CD4-positive, alpha-beta memory T cell (primary cell): Measurements from ENCODE around the gene EPC2. TPM values are rescaled to one million over a fixed set of nuclear protein-coding genes. Genes with fewer than 3 reads are reported as not detected.
"Not testable (repeated sequence)": the region's sequence is repeated elsewhere in the genome, so short reads cannot be mapped to it uniquely, and the experiment has no call there.

Experiments used
- CTCF ChIA-PET: fragments of 350-600 bp; sonication (Branson Sonifier 250); formaldehyde crosslinking; loops from one replicate; lab custom pipeline; 2021; ENCODE audit warnings: inconsistent platforms; ENCODE audit not compliant: partially characterized antibody; lab: Charles Lee
- POLR2A ChIA-PET: fragments of 350-600 bp; sonication (Branson Sonifier 250); formaldehyde crosslinking; loops from one replicate; lab custom pipeline; 2021; ENCODE audit not compliant: partially characterized antibody; lab: Charles Lee
- DNase-seq, 5 donors: peaks; one replicate each; pipeline versions ENCODE4 v3.0.0 to v3.0.0-alpha.2; 2020 to 2022; ENCODE audit warnings: mixed read lengths in 1 of 5
- H3K27ac ChIP-seq: one replicate; pipeline ENCODE4 v1.7.0; 2013; ENCODE audit warnings: low read depth, low read length
- H3K27me3 ChIP-seq: 2 replicates; pipeline ENCODE4 v1.7.0; 2013; ENCODE audit warnings: mild to moderate bottlenecking, low read length, moderate library complexity; ENCODE audit not compliant: insufficient read depth
- H3K36me3 ChIP-seq: 2 replicates; pipeline ENCODE4 v1.7.0; 2013; ENCODE audit warnings: mild to moderate bottlenecking, low read length, moderate library complexity; ENCODE audit not compliant: insufficient read depth
- H3K4me1 ChIP-seq: 2 replicates; pipeline ENCODE4 v1.7.0; 2013; ENCODE audit warnings: mild to moderate bottlenecking, low read length, moderate library complexity; ENCODE audit not compliant: insufficient read depth
- H3K4me3 ChIP-seq, 2 donors: one replicate each; pipeline ENCODE4 v1.7.0; 2013; ENCODE audit warnings: low read length in 2 of 2, mild to moderate bottlenecking in 1 of 2
- H3K9me3 ChIP-seq, 2 donors: one replicate each; pipeline ENCODE4 v1.7.0; 2013; ENCODE audit warnings: low read length in 2 of 2, control low read depth in 1 of 2; ENCODE audit not compliant: control insufficient read depth in 1 of 2
- H3K27ac Mint-ChIP-seq, 7 donors: one replicate each; pipeline ENCODE4 v1.8.0; 2020 to 2021; ENCODE audit warnings: mixed read lengths in 7 of 7, mild to moderate bottlenecking in 6 of 7, inconsistent platforms in 3 of 7, moderate library complexity in 3 of 7
- H3K27me3 Mint-ChIP-seq, 2 donors: one replicate each; pipeline ENCODE4 v1.8.0; 2020 to 2021; ENCODE audit warnings: mixed read lengths in 2 of 2
- H3K36me3 Mint-ChIP-seq, 2 donors: one replicate each; pipeline ENCODE4 v1.8.0; 2020 to 2021; ENCODE audit warnings: mixed read lengths in 2 of 2, inconsistent platforms in 1 of 2, mild to moderate bottlenecking in 1 of 2
- H3K4me1 Mint-ChIP-seq, 4 donors: one replicate each; pipeline ENCODE4 v1.8.0; 2020 to 2021; ENCODE audit warnings: mixed read lengths in 4 of 4, mild to moderate bottlenecking in 1 of 4
- H3K4me3 Mint-ChIP-seq, 8 donors: one replicate each; pipeline ENCODE4 v1.8.0; 2020 to 2021; ENCODE audit warnings: mixed read lengths in 8 of 8, mild to moderate bottlenecking in 7 of 8, moderate library complexity in 6 of 8, inconsistent platforms in 3 of 8
- H3K9me3 Mint-ChIP-seq, 8 donors: one replicate each; pipeline ENCODE4 v1.8.0; 2020 to 2021; ENCODE audit warnings: mixed read lengths in 8 of 8, mild to moderate bottlenecking in 5 of 8, inconsistent platforms in 3 of 8, moderate library complexity in 1 of 8
- intact Hi-C: fragments of 100-400 bp; cut with micrococcal nuclease; formaldehyde crosslinking; loops from one replicate; pipeline ENCODE4 v1.15.1; 2023
- polyA plus RNA-seq, 2 donors: library from polyadenylated mRNA; unstranded; fragments of 300-500 nt; fragmentation: Illumina TruSeq; gene quantifications; one replicate each; pipeline ENCODE4 v1.2.3, GENCODE V29; 2021
- total RNA-seq, 2 experiments: library from RNA; stranded (reverse); gene quantifications; one replicate each; pipeline ENCODE4 v1.2.3, GENCODE V29; 2021

EPC2 gene
- total and polyA plus RNA-seq, 4 experiments from 2014 or later = 1.4 to 77.9 (median 37.3) TPM

- H3K9me3 ChIP-seq = no peaks in the 10 kb centered on the region
- DNase-seq = no peak
- Mint-ChIP-seq H3K27ac (no peak overlapping the region), H3K4me3 (no peak overlapping the region), H3K27me3 (no peaks in the 10 kb centered on the region), H3K9me3 (no peaks in the 10 kb centered on the region), H3K4me1 (peaks cover 22 to 35% (median 27%) of the 10 kb centered on the region in 4 donors), H3K36me3 (peaks cover 36 to 41% of the 10 kb centered on the region in 2 donors)
- H3K4me1 ChIP-seq = peaks cover 4% of the 10 kb centered on the region
- ChIA-PET POLR2A (no interaction called here), CTCF (no interaction called here)
- H3K4me3 ChIP-seq = no peak overlapping the region
- peaks cover 8% of the 10 kb centered on the region for H3K36me3 ChIP-seq
- H3K27me3 ChIP-seq = no peaks in the 10 kb centered on the region
- no peak overlapping the region for H3K27ac ChIP-seq
- intact Hi-C loops = no loop called here
Observed at GRCh38 chr2:148756292-148756975, 111.9 kb downstream of the EPC2 start.

- H3K27ac ChIP-seq = no peak overlapping the region
- no peaks in the 10 kb centered on the region for H3K9me3 ChIP-seq
- Mint-ChIP-seq H3K4me3 (peak overlapping the region in 4 of 8 donors; percentile 38 to 58 (median 42)), H3K36me3 (peaks cover 39 to 46% of the 10 kb centered on the region in 2 donors), H3K9me3 (no peaks in the 10 kb centered on the region), H3K27me3 (no peaks in the 10 kb centered on the region), H3K27ac (peak overlapping the region in 5 of 7 donors; percentile 38 to 65 (median 48)), H3K4me1 (peaks cover 30 to 42% (median 31%) of the 10 kb centered on the region in 4 donors)
- no peaks in the 10 kb centered on the region for H3K36me3 ChIP-seq
- intact Hi-C loops = no loop called here
- peak in 4 of 5 donors; percentile 5 to 27 (median 16) for DNase-seq
- ChIA-PET CTCF (no interaction called here), POLR2A (no interaction called here)
- H3K4me1 ChIP-seq = peaks cover 20% of the 10 kb centered on the region
- H3K4me3 ChIP-seq = no peak overlapping the region
- no peaks in the 10 kb centered on the region for H3K27me3 ChIP-seq
Observed at GRCh38 chr2:148764815-148765214, 120.3 kb downstream of the EPC2 start.

GRCh38 chr2:148770047-148770446, 125.5 kb downstream of the EPC2 start:
- H3K4me3 ChIP-seq = no peak overlapping the region
- no peaks in the 10 kb centered on the region for H3K27me3 Mint-ChIP-seq
- DNase-seq = no peak
- peaks cover 15% of the 10 kb centered on the region for H3K36me3 ChIP-seq
- H3K4me1 Mint-ChIP-seq = peaks cover 4 to 14% (median 5%) of the 10 kb centered on the region in 4 donors
- intact Hi-C loops = no loop called here
- no peak overlapping the region for H3K4me3 Mint-ChIP-seq
- no peaks in the 10 kb centered on the region for H3K9me3 ChIP-seq
- no peaks in the 10 kb centered on the region for H3K27me3 ChIP-seq
- no peaks in the 10 kb centered on the region for H3K4me1 ChIP-seq
- H3K27ac Mint-ChIP-seq = no peak overlapping the region
- no peak overlapping the region for H3K27ac ChIP-seq
- no peaks in the 10 kb centered on the region for H3K9me3 Mint-ChIP-seq
- ChIA-PET CTCF (interaction anchor here (0.9 kb wide), 2 partner anchors 782 to 833 kb away, joined by 3 read pairs; no protein-coding TSS in a partner anchor), POLR2A (interaction anchor here (0.9 kb wide), 1 partner anchor 353 kb away, joined by 4 read pairs; no protein-coding TSS in a partner anchor)
- H3K36me3 Mint-ChIP-seq = peaks cover 56 to 60% of the 10 kb centered on the region in 2 donors

- ChIA-PET CTCF (no interaction called here), POLR2A (no interaction called here)
- Histone ChIP-seq H3K4me1 (no peaks in the 10 kb centered on the region), H3K36me3 (peaks cover 32% of the 10 kb centered on the region), H3K9me3 (no peaks in the 10 kb centered on the region), H3K4me3 (no peak overlapping the region), H3K27ac (no peak overlapping the region), H3K27me3 (no peaks in the 10 kb centered on the region)
- H3K27ac Mint-ChIP-seq = no peak overlapping the region
- no peaks in the 10 kb centered on the region for H3K9me3 Mint-ChIP-seq
- peaks cover 3 to 17% (median 13%) of the 10 kb centered on the region in 4 donors for H3K4me1 Mint-ChIP-seq
- intact Hi-C loops = no loop called here
- H3K36me3 Mint-ChIP-seq = peaks cover 42 to 55% of the 10 kb centered on the region in 2 donors
- DNase-seq = no peak
- no peaks in the 10 kb centered on the region for H3K27me3 Mint-ChIP-seq
- H3K4me3 Mint-ChIP-seq = no peak overlapping the region
Observed at GRCh38 chr2:148781544-148781943, 137.0 kb downstream of the EPC2 start.

- H3K27ac ChIP-seq = no peak overlapping the region
- no peak for DNase-seq
- no peaks in the 10 kb centered on the region for H3K9me3 ChIP-seq
- no peaks in the 10 kb centered on the region for H3K27me3 ChIP-seq
- POLR2A ChIA-PET = no interaction called here
- H3K4me3 ChIP-seq = no peak overlapping the region
- Mint-ChIP-seq H3K9me3 (peaks cover 0 to 5% (median 0%) of the 10 kb centered on the region in 8 donors), H3K27ac (peak overlapping the region in 1 of 7 donors; percentile 5), H3K4me3 (no peak overlapping the region), H3K4me1 (peaks cover 4 to 6% (median 4%) of the 10 kb centered on the region in 4 donors), H3K36me3 (peaks cover 46 to 52% of the 10 kb centered on the region in 2 donors), H3K27me3 (no peaks in the 10 kb centered on the region)
- intact Hi-C loops = no loop called here
- H3K36me3 ChIP-seq = peaks cover 24% of the 10 kb centered on the region
- H3K4me1 ChIP-seq = no peaks in the 10 kb centered on the region
- CTCF ChIA-PET = no interaction called here
Observed at GRCh38 chr2:148789059-148789458, 144.5 kb downstream of the EPC2 start.

GRCh38 chr2:148790172-148790571, 145.6 kb downstream of the EPC2 start:
- H3K4me3 ChIP-seq, H3K4me3 Mint-ChIP-seq, H3K9me3 ChIP-seq, H3K4me1 Mint-ChIP-seq, CTCF ChIA-PET, intact Hi-C loops, H3K27me3 Mint-ChIP-seq, H3K27me3 ChIP-seq, H3K9me3 Mint-ChIP-seq, H3K4me1 ChIP-seq, POLR2A ChIA-PET, DNase-seq, H3K27ac ChIP-seq: not testable (repeated sequence)
- Mint-ChIP-seq H3K36me3 (peaks cover 35 to 41% of the 10 kb centered on the region in 2 donors), H3K27ac (peak overlapping the region in 1 of 7 donors; percentile 14)
- H3K36me3 ChIP-seq = peaks cover 13% of the 10 kb centered on the region

GRCh38 chr2:148794558-148794957, 150.0 kb downstream of the EPC2 start:
- H3K36me3 ChIP-seq = no peaks in the 10 kb centered on the region
- Mint-ChIP-seq H3K4me1 (peaks cover 4 to 6% (median 4%) of the 10 kb centered on the region in 4 donors), H3K27ac (no peak overlapping the region), H3K9me3 (peaks cover 0 to 5% (median 0%) of the 10 kb centered on the region in 8 donors), H3K36me3 (peaks cover 2 to 9% of the 10 kb centered on the region in 2 donors), H3K4me3 (no peak overlapping the region), H3K27me3 (no peaks in the 10 kb centered on the region)
- H3K27me3 ChIP-seq = no peaks in the 10 kb centered on the region
- no peaks in the 10 kb centered on the region for H3K9me3 ChIP-seq
- no peak overlapping the region for H3K4me3 ChIP-seq
- no peak overlapping the region for H3K27ac ChIP-seq
- intact Hi-C loops = no loop called here
- no peak for DNase-seq
- POLR2A ChIA-PET = no interaction called here
- CTCF ChIA-PET = no interaction called here
- H3K4me1 ChIP-seq = no peaks in the 10 kb centered on the region
